ACC112 (cell line): Measurements from ENCODE around the gene RPL35.

Experiments
- H2AFZ ChIP-seq: fragments of 200-600 bp; sonication (generic); one replicate; pipeline ENCODE4 v1.6.0; 2017; ENCODE audit warnings: antibody characterized with exemption, low read length; ENCODE audit not compliant: unreplicated experiment
- H3K27ac ChIP-seq: fragments of 200-600 bp; sonication (generic); 2 replicates; pipeline ENCODE4 v1.5.1; 2014; ENCODE audit warnings: low read depth, mild to moderate bottlenecking, antibody characterized with exemption, low read length, moderate library complexity
- H3K27me3 ChIP-seq: fragments of 200-600 bp; sonication (generic); 2 replicates; pipeline ENCODE4 v1.6.1; 2014; ENCODE audit warnings: mild to moderate bottlenecking, antibody characterized with exemption, low read length, moderate library complexity, mixed read lengths; ENCODE audit not compliant: insufficient read depth
- H3K36me3 ChIP-seq: fragments of 200-600 bp; sonication (generic); 2 replicates; pipeline ENCODE4 v1.6.1; 2016; ENCODE audit warnings: mild to moderate bottlenecking, antibody characterized with exemption, low read length, moderate library complexity, mixed read lengths; ENCODE audit not compliant: insufficient read depth
- H3K4me1 ChIP-seq: fragments of 200-600 bp; sonication (generic); one replicate; pipeline ENCODE4 v1.6.1; 2016; ENCODE audit warnings: low read length, mixed read lengths; ENCODE audit not compliant: insufficient read depth, unreplicated experiment, control insufficient read depth
- H3K4me3 ChIP-seq: fragments of 200-600 bp; sonication (generic); 2 replicates; pipeline ENCODE4 v1.5.1; 2014; ENCODE audit warnings: mild to moderate bottlenecking, low read depth, low read length
- H3K79me2 ChIP-seq: fragments of 200-600 bp; sonication (generic); one replicate; pipeline ENCODE4 v1.6.0; 2016; ENCODE audit warnings: low read length; ENCODE audit not compliant: control insufficient read depth, unreplicated experiment, insufficient read depth

Gene RPL35

DNA sequence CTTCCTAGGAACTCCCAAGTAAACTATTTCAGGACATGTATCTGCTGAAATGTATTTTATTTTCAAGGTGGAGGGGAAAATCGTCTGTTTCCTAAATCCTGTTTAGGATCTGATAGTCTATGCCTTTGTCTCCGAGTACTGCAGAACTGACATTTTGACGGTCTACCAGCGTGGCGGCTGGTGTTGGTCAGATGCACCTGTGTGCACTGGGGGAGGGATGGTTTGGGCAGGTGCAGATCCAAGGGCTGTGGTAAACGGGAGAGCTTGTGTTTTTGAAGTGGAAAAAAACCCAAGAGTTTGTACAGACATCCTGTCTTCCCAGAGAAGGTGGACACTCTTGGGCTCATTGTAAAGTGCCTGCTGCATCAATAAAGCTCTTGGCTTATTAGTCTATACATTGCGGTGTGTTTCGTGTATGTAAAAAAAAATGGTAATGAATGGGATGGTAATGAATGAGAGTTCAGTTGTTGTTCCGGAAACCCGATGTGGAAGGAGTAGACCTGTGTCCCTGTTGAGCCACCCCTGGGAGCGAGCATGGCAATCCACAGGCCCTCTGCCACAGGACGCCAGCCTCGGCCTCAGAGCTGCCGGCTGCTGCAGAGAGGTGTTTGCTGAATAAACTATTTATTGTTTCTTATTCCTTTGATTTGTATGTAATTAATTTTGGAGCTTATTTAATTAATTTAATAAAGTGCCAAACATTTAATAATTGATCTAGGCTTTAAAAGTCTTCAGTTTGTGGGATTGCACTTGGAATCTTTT, 15.4 kb upstream of the RPL35 start:
- no peak overlapping the region for H3K27ac ChIP-seq
- peaks cover 30% of the 10 kb centered on the region for H3K36me3 ChIP-seq

GRCh38 chr9:124875501-124875900, 13.7 kb upstream of the RPL35 start:
- no peaks in the 10 kb centered on the region for H3K27me3 ChIP-seq
- H3K36me3 ChIP-seq, result peaks cover 33% of the 10 kb centered on the region
- peaks cover 45% of the 10 kb centered on the region for H3K79me2 ChIP-seq
- no peak overlapping the region for H3K4me3 ChIP-seq
- no peak overlapping the region for H2AFZ ChIP-seq
- H3K4me1 ChIP-seq, result peaks cover 28% of the 10 kb centered on the region
- H3K27ac ChIP-seq, result no peak overlapping the region

More for the DNA sequence above, 15.4 kb upstream of the RPL35 start:
- H2AFZ ChIP-seq, result no peak overlapping the region
- H3K4me1 ChIP-seq, result peaks cover 11% of the 10 kb centered on the region
- H3K79me2 ChIP-seq, result peaks cover 28% of the 10 kb centered on the region
- no peaks in the 10 kb centered on the region for H3K27me3 ChIP-seq
- no peak overlapping the region for H3K4me3 ChIP-seq

DNA sequence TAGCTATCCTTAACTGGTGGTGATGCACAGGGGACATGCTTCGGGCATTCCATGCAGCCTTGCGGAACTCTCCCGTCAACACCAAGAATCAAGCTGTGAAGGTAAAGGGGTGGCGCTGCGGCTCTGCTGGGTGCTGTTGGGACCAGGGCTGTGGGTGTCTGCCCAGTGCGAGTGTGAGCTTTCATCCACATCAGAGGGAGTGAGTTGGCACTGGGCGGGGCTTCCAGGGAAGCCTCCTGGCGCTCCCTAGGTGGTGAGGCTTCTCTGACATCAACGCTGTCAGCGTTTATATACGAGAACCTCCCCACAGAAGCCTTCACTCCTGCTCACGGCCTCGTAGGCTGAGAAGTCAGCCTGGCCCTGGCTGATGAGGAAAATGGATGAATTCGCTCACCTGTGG, 11.9 kb upstream of the RPL35 start:
- H3K4me1 ChIP-seq, result peaks cover 29% of the 10 kb centered on the region
- no peak overlapping the region for H3K4me3 ChIP-seq
- no peak overlapping the region for H3K27ac ChIP-seq
- no peaks in the 10 kb centered on the region for H3K27me3 ChIP-seq
- peaks cover 28% of the 10 kb centered on the region for H3K36me3 ChIP-seq
- no peak overlapping the region for H2AFZ ChIP-seq
- H3K79me2 ChIP-seq, result peaks cover 60% of the 10 kb centered on the region

DNA sequence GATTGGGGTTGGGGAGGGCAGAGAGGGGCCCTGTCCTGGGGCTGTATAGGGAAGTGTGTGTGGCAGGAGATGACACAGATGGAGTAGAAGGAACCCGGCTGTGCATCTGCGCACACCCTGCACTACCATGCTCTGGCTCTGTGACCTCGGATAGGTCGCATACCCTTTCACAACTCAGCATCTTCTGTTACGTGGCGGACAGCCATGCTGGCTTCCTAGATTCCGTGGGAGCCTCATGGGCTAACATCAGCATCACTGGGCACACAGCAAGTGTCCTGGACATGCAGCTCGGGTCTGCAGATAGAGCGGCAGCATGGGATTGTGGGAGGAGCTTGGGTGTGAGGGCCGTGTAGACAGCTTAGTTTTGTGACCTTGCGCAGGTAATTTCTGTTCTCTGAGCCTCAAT, 9.4 kb upstream of the RPL35 start:
- Histone ChIP-seq H3K79me2 (peaks cover 74% of the 10 kb centered on the region), H3K4me1 (peaks cover 33% of the 10 kb centered on the region), H2AFZ (no peak overlapping the region), H3K36me3 (peaks cover 28% of the 10 kb centered on the region), H3K27me3 (no peaks in the 10 kb centered on the region), H3K27ac (0 out of 2 replicates have a peak overlapping the region, but pooled peaks have one; percentile 52), H3K4me3 (peak overlapping the region; percentile 78)

DNA sequence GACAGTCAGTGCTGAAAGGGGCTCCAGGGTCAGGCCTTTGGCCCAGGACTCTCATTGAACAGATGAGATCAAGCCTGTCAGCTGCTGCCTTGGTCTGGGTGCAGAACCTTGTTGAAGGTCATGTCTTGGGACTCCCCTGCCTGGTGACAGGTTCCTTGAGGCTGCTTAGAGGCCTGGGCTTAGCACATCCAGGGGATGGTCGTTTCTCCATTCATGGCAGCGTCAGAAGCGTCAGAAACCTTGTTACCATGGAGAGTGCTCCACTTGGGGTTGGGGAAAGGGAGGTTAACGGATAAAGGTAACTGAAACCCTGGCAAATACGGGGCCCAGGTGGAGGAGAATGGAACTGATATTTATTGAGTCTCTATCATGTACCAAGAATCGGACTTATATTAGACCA, 9.0 kb upstream of the RPL35 start:
- Histone ChIP-seq H3K79me2 (peaks cover 74% of the 10 kb centered on the region), H3K27ac (peak overlapping the region; percentile 83; the same call in 1 of the 2 replicates), H3K4me1 (peaks cover 33% of the 10 kb centered on the region), H3K36me3 (peaks cover 28% of the 10 kb centered on the region), H2AFZ (no peak overlapping the region), H3K27me3 (no peaks in the 10 kb centered on the region), H3K4me3 (peak overlapping the region; percentile 78)

- Histone ChIP-seq H3K4me1 (peaks cover 33% of the 10 kb centered on the region), H3K27me3 (no peaks in the 10 kb centered on the region), H3K79me2 (peaks cover 74% of the 10 kb centered on the region), H3K36me3 (peaks cover 22% of the 10 kb centered on the region; the same call in 1 of the 2 replicates), H3K4me3 (peak overlapping the region; percentile 78), H2AFZ (no peak overlapping the region), H3K27ac (peak overlapping the region; percentile 83)
Observed at GRCh38 chr9:124869986-124870560, 8.3 kb upstream of the RPL35 start.

GRCh38 chr9:124869466-124869985, 7.8 kb upstream of the RPL35 start:
- Histone ChIP-seq H3K4me3 (peak overlapping the region; percentile 78), H3K27me3 (no peaks in the 10 kb centered on the region), H3K36me3 (peaks cover 19% of the 10 kb centered on the region; the same call in 1 of the 2 replicates), H3K27ac (peak overlapping the region; percentile 83), H3K79me2 (peaks cover 69% of the 10 kb centered on the region), H2AFZ (peak overlapping the region; percentile 80), H3K4me1 (peaks cover 33% of the 10 kb centered on the region)

DNA sequence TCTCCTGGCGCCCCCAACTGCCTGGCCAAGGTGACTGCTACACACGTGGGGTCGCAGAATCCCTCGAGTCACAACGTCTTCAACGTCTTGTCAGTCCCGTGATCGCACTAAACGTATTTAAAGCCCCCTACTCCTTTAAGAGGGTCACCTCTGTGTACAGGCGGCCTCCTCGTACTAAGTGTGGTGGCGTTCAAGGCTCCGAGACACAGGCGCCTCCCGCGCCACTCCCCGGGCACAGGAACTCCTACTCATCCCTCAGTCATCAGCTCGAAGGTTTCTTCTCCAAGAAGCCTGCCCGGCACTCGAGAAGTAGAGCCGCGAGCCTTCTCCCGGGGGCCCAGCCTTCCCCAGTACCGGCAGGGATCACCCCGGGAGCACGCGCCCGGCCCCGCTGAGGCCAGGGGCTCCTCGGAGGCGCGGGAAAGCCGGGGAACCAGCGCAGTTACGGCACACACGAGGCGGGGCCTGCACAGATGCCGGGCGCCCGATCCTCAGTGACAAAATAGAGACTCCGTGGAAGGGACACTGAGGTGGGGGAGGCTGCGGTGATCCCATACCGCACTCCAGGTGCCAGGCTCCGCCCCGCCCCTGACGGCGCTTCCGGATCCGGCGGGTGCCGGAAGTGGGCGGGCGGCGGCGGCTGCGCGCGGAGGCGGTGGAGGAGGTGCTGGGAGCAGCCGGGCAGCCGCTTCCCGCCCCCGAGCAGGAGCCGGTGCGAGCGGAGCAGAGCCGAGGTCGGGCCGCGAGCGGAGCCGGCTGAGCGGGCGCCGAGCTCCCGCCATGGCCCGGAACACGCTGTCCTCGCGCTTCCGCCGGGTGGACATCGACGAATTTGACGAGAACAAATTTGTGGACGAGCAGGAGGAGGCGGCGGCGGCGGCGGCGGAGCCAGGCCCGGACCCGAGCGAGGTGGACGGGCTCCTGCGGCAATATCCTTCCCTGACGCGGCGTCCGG, 7.0 kb upstream of the RPL35 start:
- Histone ChIP-seq H3K36me3 (peaks cover 17% of the 10 kb centered on the region; the same call in 1 of the 2 replicates), H3K27ac (peak overlapping the region; percentile 83), H2AFZ (peak overlapping the region; percentile 80), H3K4me1 (peaks cover 33% of the 10 kb centered on the region), H3K4me3 (peak overlapping the region; percentile 78), H3K79me2 (peaks cover 61% of the 10 kb centered on the region), H3K27me3 (no peaks in the 10 kb centered on the region)

DNA sequence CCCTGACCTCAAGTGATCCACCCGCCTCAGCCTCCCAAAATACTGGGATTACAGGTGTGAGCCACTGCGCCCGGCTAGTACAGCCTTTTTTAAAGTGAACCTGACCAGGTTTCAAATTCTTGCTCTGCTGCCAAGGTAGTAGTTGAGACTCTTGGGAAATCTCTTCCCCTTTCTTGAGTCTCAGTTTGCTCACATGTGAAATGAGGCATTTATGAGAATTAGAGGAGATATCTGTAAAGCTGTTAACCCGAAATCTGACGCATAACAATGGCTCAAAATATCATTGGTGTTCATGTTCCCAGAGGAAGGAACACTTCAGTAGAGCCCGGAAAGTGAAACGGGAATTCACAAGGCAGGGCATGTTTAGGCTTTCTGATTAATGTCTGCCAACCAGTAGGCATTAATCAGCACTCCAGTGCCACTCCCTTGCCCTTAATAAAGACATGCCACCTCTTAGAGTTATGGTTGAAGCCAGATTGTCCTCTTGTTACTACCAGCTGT, 1.7 kb upstream of the RPL35 start:
- Histone ChIP-seq H3K27ac (no peak overlapping the region), H2AFZ (peak overlapping the region; percentile 4), H3K27me3 (no peaks in the 10 kb centered on the region), H3K79me2 (peaks cover 42% of the 10 kb centered on the region), H3K4me3 (no peak overlapping the region), H3K4me1 (peaks cover 29% of the 10 kb centered on the region), H3K36me3 (peaks cover 22% of the 10 kb centered on the region)
